ENCODE results near the gene KRT34.

DNA sequence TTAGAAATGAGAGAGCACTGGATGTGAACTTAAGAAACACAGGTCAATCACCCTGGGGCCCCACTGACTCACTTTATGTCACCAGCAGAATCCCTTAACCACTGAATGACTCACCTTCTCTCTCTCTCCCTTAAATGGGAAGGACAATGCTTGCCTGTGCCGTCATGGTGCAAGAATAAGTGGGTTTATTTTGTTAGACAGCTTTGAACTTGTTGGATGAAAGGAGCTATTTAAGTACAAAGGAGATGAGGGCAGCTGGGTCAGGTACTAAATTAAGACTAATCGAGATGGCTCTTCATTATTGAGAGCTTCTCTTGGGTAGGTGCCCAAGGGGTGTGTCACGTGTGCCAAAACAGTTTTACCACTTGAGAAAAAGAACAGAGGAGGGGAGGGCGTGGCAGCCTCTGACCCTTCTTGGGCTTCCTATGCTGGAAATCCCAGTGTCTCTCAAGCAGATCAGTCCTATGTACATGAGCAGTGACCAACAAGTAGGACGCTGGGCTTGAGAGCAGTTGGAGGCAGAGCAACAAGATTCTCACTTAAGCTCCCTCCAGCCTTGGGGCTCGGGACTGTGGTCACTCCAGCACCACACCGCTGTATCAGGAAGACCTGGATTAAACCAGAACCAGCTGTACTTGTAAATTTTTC lies 22.0 kb upstream of the KRT34 start:
- TF ChIP-seq POLR2A (IDR thresholded peaks at IDR 0.05; ENCODE audit: low read length) (no peak), GATA1 (IDR thresholded peaks at IDR 0.05; ENCODE audit: low read depth, low read length) (no peak)
